ENCODE data around the gene BMF. TPM values are rescaled to one million over a fixed set of nuclear protein-coding genes. Genes with fewer than 3 reads are reported as not detected.
"Not testable (repeated sequence)": the region's sequence is repeated elsewhere in the genome, so short reads cannot be mapped to it uniquely, and the experiment has no call there.

The BMF gene
- total and polyA plus RNA-seq, 4 donors, result 8.8 to 42.5 (median 11.1) TPM

GRCh38 chr15:40075298-40076044 lies 33.2 kb downstream of the BMF start:
- DNase-seq, result no peak
- H3K27ac ChIP-seq (ENCODE audit: low read depth in 1 of 2, low read length in 1 of 2), result peak overlapping the region in 1 of 2 donors; percentile 62
- no peak overlapping the region for H3K9ac ChIP-seq (ENCODE audit: insufficient read depth in 1 of 2, low read length in 2 of 2)
- no peaks in the 10 kb centered on the region for H3K9me3 ChIP-seq (ENCODE audit: control insufficient read depth in 4 of 4, insufficient read depth in 3 of 4, low read length in 3 of 4)
- no peaks in the 10 kb centered on the region for H3K27me3 ChIP-seq (ENCODE audit: control insufficient read depth in 3 of 3, insufficient read depth in 3 of 3, low read length in 2 of 3)
- no peaks in the 10 kb centered on the region for H3K36me3 ChIP-seq (ENCODE audit: control insufficient read depth in 4 of 4, insufficient read depth in 4 of 4, low read length in 4 of 4)
- peaks cover 0 to 10% (median 3%) of the 10 kb centered on the region in 5 donors for H3K4me1 ChIP-seq (ENCODE audit: control insufficient read depth in 5 of 5, insufficient read depth in 5 of 5, low read length in 5 of 5)
- no peak for TF ChIP-seq CTCF (IDR thresholded peaks at IDR 0.05; ENCODE audit: control extremely low read depth, extremely low read depth)
- peak; percentile 40 for ATAC-seq (ENCODE audit: insufficient read depth, low FRiP score)
- WGBS, 2 donors, result 66% methylated on average over 18 of the region's 18 CpGs
- H3K4me3 ChIP-seq, result no peak overlapping the region

GRCh38 chr15:40074656-40075055 lies 34.0 kb downstream of the BMF start:
- WGBS, 2 donors, result 96% methylated on average over 13 to 27 of the region's 27 CpGs
- H3K27me3 ChIP-seq (ENCODE audit: control insufficient read depth in 3 of 3, insufficient read depth in 3 of 3, low read length in 2 of 3); H3K36me3 ChIP-seq (ENCODE audit: control insufficient read depth in 4 of 4, insufficient read depth in 4 of 4, low read length in 4 of 4); H3K27ac ChIP-seq (ENCODE audit: low read depth in 1 of 2, low read length in 1 of 2); H3K9me3 ChIP-seq (ENCODE audit: control insufficient read depth in 4 of 4, insufficient read depth in 3 of 4, low read length in 3 of 4); ATAC-seq (ENCODE audit: insufficient read depth, low FRiP score); DNase-seq; H3K4me3 ChIP-seq; H3K9ac ChIP-seq (ENCODE audit: insufficient read depth in 1 of 2, low read length in 2 of 2): not testable (repeated sequence)
- H3K4me1 ChIP-seq (ENCODE audit: control insufficient read depth in 5 of 5, insufficient read depth in 5 of 5, low read length in 5 of 5), result peaks cover 0 to 13% (median 5%) of the 10 kb centered on the region in 5 donors

GRCh38 chr15:40073716-40074490 lies 34.8 kb downstream of the BMF start:
- H3K27me3 ChIP-seq (ENCODE audit: control insufficient read depth in 3 of 3, insufficient read depth in 3 of 3, low read length in 2 of 3); H3K9me3 ChIP-seq (ENCODE audit: control insufficient read depth in 4 of 4, insufficient read depth in 3 of 4, low read length in 3 of 4); ATAC-seq (ENCODE audit: insufficient read depth, low FRiP score); DNase-seq; H3K27ac ChIP-seq (ENCODE audit: low read depth in 1 of 2, low read length in 1 of 2); H3K4me3 ChIP-seq; H3K9ac ChIP-seq (ENCODE audit: insufficient read depth in 1 of 2, low read length in 2 of 2); H3K36me3 ChIP-seq (ENCODE audit: control insufficient read depth in 4 of 4, insufficient read depth in 4 of 4, low read length in 4 of 4): not testable (repeated sequence)
- 43 to 80% methylated on average over 34 of the region's 34 CpGs for WGBS, 2 donors
- H3K4me1 ChIP-seq (ENCODE audit: control insufficient read depth in 5 of 5, insufficient read depth in 5 of 5, low read length in 5 of 5), result peaks cover 0 to 19% (median 5%) of the 10 kb centered on the region in 5 donors

- Histone ChIP-seq H3K4me3 (no peak overlapping the region), H3K9me3 (ENCODE audit: control insufficient read depth in 4 of 4, insufficient read depth in 3 of 4, low read length in 3 of 4) (no peaks in the 10 kb centered on the region), H3K27me3 (ENCODE audit: control insufficient read depth in 3 of 3, insufficient read depth in 3 of 3, low read length in 2 of 3) (no peaks in the 10 kb centered on the region), H3K4me1 (ENCODE audit: control insufficient read depth in 5 of 5, insufficient read depth in 5 of 5, low read length in 5 of 5) (peaks cover 3 to 27% (median 8%) of the 10 kb centered on the region in 5 donors), H3K27ac (ENCODE audit: low read depth in 1 of 2, low read length in 1 of 2) (peak overlapping the region in 1 of 2 donors; percentile 9), H3K9ac (ENCODE audit: insufficient read depth in 1 of 2, low read length in 2 of 2) (no peak overlapping the region), H3K36me3 (ENCODE audit: control insufficient read depth in 4 of 4, insufficient read depth in 4 of 4, low read length in 4 of 4) (no peaks in the 10 kb centered on the region)
- DNase-seq, result no peak
- WGBS, 2 donors, result 60 to 75% methylated on average over 34 of the region's 34 CpGs
- ATAC-seq (ENCODE audit: insufficient read depth, low FRiP score), result no peak
- no peak for TF ChIP-seq CTCF (IDR thresholded peaks at IDR 0.05; ENCODE audit: control extremely low read depth, extremely low read depth)
Measured at GRCh38 chr15:40072216-40072990, 36.3 kb downstream of the BMF start.
